DND-41 (cell line): ENCODE results near the gene DCC.

ENCODE experiments used
- ATAC-seq: fragments of 200-7000 bp; cut with Tn5 transposase; 3 replicates; pipeline ENCODE4 v1.9.1; 2021; ENCODE audit warnings: low read depth; ENCODE audit not compliant: insufficient read depth
- DNase-seq: peaks from one replicate; pipeline ENCODE4 v3.0.0-alpha.2; 2020
- H2AFZ ChIP-seq: 2 replicates; pipeline ENCODE4 v1.6.0; 2012; ENCODE audit warnings: low read depth, low read length
- H3K27ac ChIP-seq: 2 replicates; pipeline ENCODE4 v1.5.1; 2012; ENCODE audit warnings: low read length, inconsistent platforms
- H3K27me3 ChIP-seq: fragments of 200-600 bp; sonication (generic); 2 replicates; pipeline ENCODE4 v1.6.0; 2012; ENCODE audit warnings: low read length, mild to moderate bottlenecking, inconsistent platforms; ENCODE audit not compliant: insufficient read depth, poor library complexity
- H3K36me3 ChIP-seq: 2 replicates; pipeline ENCODE4 v1.5.1; 2012; ENCODE audit warnings: low read length, inconsistent platforms; ENCODE audit not compliant: insufficient read depth
- H3K4me1 ChIP-seq: 2 replicates; pipeline ENCODE4 v1.5.1; 2012; ENCODE audit warnings: mild to moderate bottlenecking, low read length; ENCODE audit not compliant: insufficient read depth
- H3K4me2 ChIP-seq: 2 replicates; pipeline ENCODE4 v1.6.0; 2012; ENCODE audit warnings: mild to moderate bottlenecking, moderate library complexity, low read length, inconsistent platforms; ENCODE audit not compliant: insufficient read depth
- H3K4me3 ChIP-seq, 2 experiments: fragments of 200-600 bp in 1 of 2; shearing (Covaris generic) in 1 of 2; 2 replicates each; pipeline ENCODE4 v1.5.1; 2012 to 2016; ENCODE audit warnings: inconsistent platforms in 2 of 2, low read length in 2 of 2, mild to moderate bottlenecking in 2 of 2, low read depth in 1 of 2, moderate library complexity in 1 of 2
- H3K79me2 ChIP-seq: 2 replicates; pipeline ENCODE4 v1.6.0; 2012; ENCODE audit warnings: low read length, inconsistent platforms; ENCODE audit not compliant: insufficient read depth
- H3K9ac ChIP-seq: 2 replicates; pipeline ENCODE4 v1.6.0; 2012; ENCODE audit warnings: low read depth, mild to moderate bottlenecking, inconsistent platforms, low read length, moderate library complexity
- H3K9me3 ChIP-seq: 2 replicates; pipeline ENCODE4 v1.5.1; 2012; ENCODE audit warnings: low read length, moderate library complexity, mild to moderate bottlenecking, inconsistent platforms; ENCODE audit not compliant: insufficient read depth, severe bottlenecking
- H4K20me1 ChIP-seq: 2 replicates; pipeline ENCODE4 v1.6.0; 2012; ENCODE audit warnings: low read length; ENCODE audit not compliant: insufficient read depth
- EZH2 ChIP-seq: IDR thresholded peaks from 3 replicates; pipeline ENCODE4 v1.6.1; 2012; ENCODE audit warnings: borderline replicate concordance, low read depth, mild to moderate bottlenecking, moderate library complexity, low read length, inconsistent platforms; ENCODE audit not compliant: severe bottlenecking
- TF ChIP-seq, protein P1 (sequence below): IDR thresholded peaks from 2 replicates; pipeline ENCODE4 v1.5.1; 2012; ENCODE audit warnings: borderline replicate concordance, low read length, moderate library complexity, mild to moderate bottlenecking; ENCODE audit not compliant: poor library complexity, severe bottlenecking; ENCODE audit errors: extremely low read depth

Gene DCC

DNA sequence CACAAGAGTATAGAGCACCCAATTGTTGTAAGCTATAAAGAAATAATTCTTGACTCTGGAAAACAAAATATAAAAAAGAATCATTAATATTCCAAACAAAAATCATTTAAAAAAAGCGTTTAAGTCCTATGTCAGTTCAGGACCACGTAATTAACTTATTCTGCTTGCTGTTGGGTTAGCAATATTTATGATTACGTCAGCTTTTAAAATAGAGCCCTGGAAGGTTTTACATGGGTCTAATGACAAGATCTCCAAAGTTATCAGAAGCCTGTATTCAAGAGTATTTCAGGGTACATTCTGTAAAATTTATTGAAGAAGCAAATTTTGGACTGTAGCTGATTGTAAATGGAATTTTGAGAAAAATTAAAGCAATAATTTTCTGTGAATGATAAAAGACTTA, 521.6 kb downstream of the DCC start:
- H3K27ac ChIP-seq, result no peak overlapping the region
- H2AFZ ChIP-seq, result no peak overlapping the region
- no peaks in the 10 kb centered on the region for H3K9me3 ChIP-seq
- H3K4me1 ChIP-seq, result no peaks in the 10 kb centered on the region
- H3K4me2 ChIP-seq, result no peak overlapping the region
- H3K27me3 ChIP-seq, result no peaks in the 10 kb centered on the region
- TF ChIP-seq EZH2, result no peak
- TF ChIP-seq, protein P1, sequence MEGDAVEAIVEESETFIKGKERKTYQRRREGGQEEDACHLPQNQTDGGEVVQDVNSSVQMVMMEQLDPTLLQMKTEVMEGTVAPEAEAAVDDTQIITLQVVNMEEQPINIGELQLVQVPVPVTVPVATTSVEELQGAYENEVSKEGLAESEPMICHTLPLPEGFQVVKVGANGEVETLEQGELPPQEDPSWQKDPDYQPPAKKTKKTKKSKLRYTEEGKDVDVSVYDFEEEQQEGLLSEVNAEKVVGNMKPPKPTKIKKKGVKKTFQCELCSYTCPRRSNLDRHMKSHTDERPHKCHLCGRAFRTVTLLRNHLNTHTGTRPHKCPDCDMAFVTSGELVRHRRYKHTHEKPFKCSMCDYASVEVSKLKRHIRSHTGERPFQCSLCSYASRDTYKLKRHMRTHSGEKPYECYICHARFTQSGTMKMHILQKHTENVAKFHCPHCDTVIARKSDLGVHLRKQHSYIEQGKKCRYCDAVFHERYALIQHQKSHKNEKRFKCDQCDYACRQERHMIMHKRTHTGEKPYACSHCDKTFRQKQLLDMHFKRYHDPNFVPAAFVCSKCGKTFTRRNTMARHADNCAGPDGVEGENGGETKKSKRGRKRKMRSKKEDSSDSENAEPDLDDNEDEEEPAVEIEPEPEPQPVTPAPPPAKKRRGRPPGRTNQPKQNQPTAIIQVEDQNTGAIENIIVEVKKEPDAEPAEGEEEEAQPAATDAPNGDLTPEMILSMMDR, result no peak
- H3K4me3 ChIP-seq, result no peak overlapping the region
- no peaks in the 10 kb centered on the region for H4K20me1 ChIP-seq
- H3K79me2 ChIP-seq, result no peaks in the 10 kb centered on the region
- ATAC-seq, result no peak
- no peaks in the 10 kb centered on the region for H3K36me3 ChIP-seq
- no peak overlapping the region for H3K9ac ChIP-seq
- no peak for DNase-seq

DNA sequence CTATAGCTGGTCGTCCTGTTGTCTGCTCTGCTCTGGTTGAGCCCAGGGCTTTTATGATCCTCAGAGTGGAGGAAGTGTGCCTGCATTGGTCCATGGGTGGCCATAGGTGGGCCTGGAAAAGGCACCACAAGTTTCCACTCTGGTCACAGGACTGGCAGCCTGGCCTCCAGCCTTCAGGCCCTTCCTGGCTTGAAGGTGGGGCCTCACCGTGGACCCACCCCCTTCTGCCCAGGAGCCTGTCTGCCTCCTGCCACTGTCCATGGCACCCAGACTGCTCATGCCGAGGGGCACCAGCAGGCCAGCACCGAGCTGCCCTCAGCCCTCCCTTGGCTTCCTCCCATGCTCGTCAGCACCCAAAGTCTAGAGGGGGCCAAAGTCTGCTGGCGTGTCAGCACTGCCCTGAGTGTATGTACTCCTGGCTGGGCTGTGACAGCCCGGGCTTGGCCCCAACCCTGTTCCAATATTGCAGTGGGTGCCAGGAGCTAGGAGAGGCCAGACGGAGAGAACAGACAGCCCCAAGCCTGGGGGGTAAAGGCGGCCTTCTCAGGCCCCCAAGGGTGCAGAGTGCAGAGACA, 529.4 kb downstream of the DCC start:
- H3K36me3 ChIP-seq, result no peaks in the 10 kb centered on the region
- H3K9ac ChIP-seq, result no peak overlapping the region
- no peaks in the 10 kb centered on the region for H4K20me1 ChIP-seq
- no peak for TF ChIP-seq EZH2
- H3K4me2 ChIP-seq, result no peak overlapping the region
- no peaks in the 10 kb centered on the region for H3K79me2 ChIP-seq
- DNase-seq, result no peak
- H3K4me3 ChIP-seq, result no peak overlapping the region
- peaks cover 7% of the 10 kb centered on the region for H3K9me3 ChIP-seq
- H3K27ac ChIP-seq, result no peak overlapping the region
- no peaks in the 10 kb centered on the region for H3K27me3 ChIP-seq
- H3K4me1 ChIP-seq, result no peaks in the 10 kb centered on the region
- no peak for ATAC-seq
- no peak overlapping the region for H2AFZ ChIP-seq

DNA sequence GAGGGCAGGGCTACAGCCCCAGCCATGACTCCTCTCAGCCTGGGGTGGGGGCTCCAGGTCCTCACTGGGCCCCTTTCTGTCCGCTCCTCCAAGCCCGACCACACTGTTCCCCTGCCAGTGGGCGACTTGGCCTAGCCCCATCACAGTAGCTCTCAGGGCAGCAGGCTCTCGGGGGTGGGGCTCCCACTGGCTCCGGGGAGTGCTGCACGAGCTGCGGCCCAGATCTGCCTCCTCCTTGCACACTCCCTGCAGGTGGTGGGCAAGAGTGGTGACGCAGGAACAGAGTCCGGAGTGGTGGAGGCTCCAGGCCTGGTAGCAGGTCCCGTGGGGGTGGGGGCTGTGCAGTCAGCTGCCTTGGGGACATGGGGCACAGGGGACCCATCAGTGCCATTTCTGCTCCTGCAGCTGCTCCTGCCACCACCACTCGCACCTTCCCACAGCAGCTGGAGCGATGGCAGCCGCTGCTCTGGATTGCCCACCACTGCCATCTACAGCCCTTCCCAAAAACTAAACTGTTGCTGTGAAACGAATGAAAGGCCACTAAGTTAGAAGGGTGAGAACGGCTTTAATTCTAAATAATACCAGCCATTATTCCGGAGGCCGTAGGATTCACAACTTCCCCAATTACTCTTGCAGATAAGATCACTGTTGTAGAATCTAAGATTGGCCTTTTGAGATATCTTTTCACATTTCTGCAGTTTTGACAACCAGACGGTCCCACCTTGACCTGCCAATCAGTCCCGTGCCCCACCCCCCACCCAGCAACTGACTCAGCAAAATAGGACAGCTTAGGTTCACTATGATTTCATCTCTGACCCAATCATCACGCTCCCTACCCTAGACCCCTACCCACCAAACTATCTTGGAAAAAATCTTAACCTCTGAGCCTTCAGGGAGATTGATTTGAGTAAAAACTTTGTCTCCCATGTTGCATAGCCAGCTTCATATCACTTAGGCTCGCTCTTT, 530.2 kb downstream of the DCC start:
- H3K79me2 ChIP-seq, result no peaks in the 10 kb centered on the region
- H3K36me3 ChIP-seq, result no peaks in the 10 kb centered on the region
- H3K9me3 ChIP-seq, result peaks cover 7% of the 10 kb centered on the region
- no peak overlapping the region for H3K9ac ChIP-seq
- no peaks in the 10 kb centered on the region for H4K20me1 ChIP-seq
- H3K4me1 ChIP-seq, result no peaks in the 10 kb centered on the region
- no peak for DNase-seq
- H3K4me3 ChIP-seq, result no peak overlapping the region
- TF ChIP-seq, protein P1, result no peak
- no peak for TF ChIP-seq EZH2
- H2AFZ ChIP-seq, result no peak overlapping the region
- H3K27ac ChIP-seq, result no peak overlapping the region
- no peak overlapping the region for H3K4me2 ChIP-seq
- H3K27me3 ChIP-seq, result no peaks in the 10 kb centered on the region
- ATAC-seq, result no peak

DNA sequence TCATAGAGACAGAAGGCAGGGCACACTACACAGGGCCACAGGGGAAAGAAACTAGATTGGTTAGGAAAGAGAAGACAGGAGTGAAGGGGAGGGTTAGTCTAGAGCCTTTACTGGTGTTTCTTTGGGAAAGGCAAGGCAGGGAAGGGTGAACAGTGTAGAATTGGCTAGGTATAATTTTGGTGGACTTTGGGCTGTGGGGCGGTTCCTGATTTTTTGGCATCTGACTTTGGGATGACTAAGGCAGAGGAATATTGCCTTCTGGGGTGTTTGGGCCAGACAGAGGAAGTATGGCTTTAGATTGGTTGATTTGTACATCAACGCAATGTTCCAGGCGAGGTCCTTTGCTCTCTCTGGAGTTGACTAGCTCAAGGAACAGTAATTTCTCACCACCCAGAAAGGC, 534.8 kb downstream of the DCC start:
- ATAC-seq, result no peak

More for the DNA sequence above, 534.8 kb downstream of the DCC start:
- Histone ChIP-seq H3K4me1 (no peaks in the 10 kb centered on the region), H4K20me1 (no peaks in the 10 kb centered on the region), H3K79me2 (no peaks in the 10 kb centered on the region), H3K27me3 (no peaks in the 10 kb centered on the region), H3K4me2 (no peak overlapping the region), H3K27ac (no peak overlapping the region), H3K36me3 (no peaks in the 10 kb centered on the region), H3K4me3 (no peak overlapping the region), H3K9me3 (peaks cover 5% of the 10 kb centered on the region), H3K9ac (no peak overlapping the region), H2AFZ (no peak overlapping the region)
- no peak for DNase-seq
- no peak for TF ChIP-seq EZH2
- TF ChIP-seq, protein P1, result no peak
